Neuronal stem cell (in vitro differentiated cells): ENCODE results near the gene CDKN1B.
A peak's percentile ranks its signal among the peaks of the same experiment; 100 is the strongest.

ENCODE experiments used
- DNase-seq: peaks from one replicate; pipeline ENCODE4 v3.0.0-alpha.2; 2013; ENCODE audit warnings: low spot score
- H2AFZ ChIP-seq: one replicate; pipeline ENCODE4 v1.6.1; 2013; ENCODE audit warnings: mild to moderate bottlenecking, low read length, inconsistent platforms
- H2AK5ac ChIP-seq: 2 replicates; pipeline ENCODE4 v1.6.1; 2013; ENCODE audit warnings: low read depth, mild to moderate bottlenecking, inconsistent platforms, low read length, moderate library complexity, mixed read lengths
- H2BK120ac ChIP-seq: 2 replicates; pipeline ENCODE4 v1.6.1; 2013; ENCODE audit warnings: low read depth, mild to moderate bottlenecking, inconsistent platforms, low read length, moderate library complexity, mixed read lengths
- H2BK12ac ChIP-seq: one replicate; pipeline ENCODE4 v1.6.1; 2013; ENCODE audit warnings: low read length, inconsistent platforms
- H2BK15ac ChIP-seq: 2 replicates; pipeline ENCODE4 v1.6.1; 2013; ENCODE audit warnings: mild to moderate bottlenecking, low read length, inconsistent platforms, mixed read lengths
- H2BK5ac ChIP-seq: one replicate; pipeline ENCODE4 v1.6.1; 2013; ENCODE audit warnings: inconsistent platforms, mild to moderate bottlenecking, low read length, moderate library complexity
- H3K14ac ChIP-seq: one replicate; pipeline ENCODE4 v1.6.1; 2013; ENCODE audit warnings: low read length, inconsistent platforms
- H3K18ac ChIP-seq: 2 replicates; pipeline ENCODE4 v1.6.1; 2013; ENCODE audit warnings: low read length, inconsistent platforms
- H3K23ac ChIP-seq: 2 replicates; pipeline ENCODE4 v1.6.1; 2013; ENCODE audit warnings: low read depth, mild to moderate bottlenecking, mixed read lengths, low read length, inconsistent platforms; ENCODE audit not compliant: poor library complexity
- H3K27ac ChIP-seq: replicated peaks from 3 replicates; pipeline ENCODE4 v1.5.1; 2013; ENCODE audit warnings: low read length, inconsistent platforms
- H3K27me3 ChIP-seq, 3 experiments: 2 replicates each; pipeline ENCODE4 v1.6.1; 2013; ENCODE audit warnings: low read length in 3 of 3, mild to moderate bottlenecking in 2 of 3, inconsistent platforms in 1 of 3, low read depth in 1 of 3, mixed read lengths in 1 of 3, moderate library complexity in 1 of 3; ENCODE audit not compliant: control insufficient read depth in 3 of 3, insufficient read depth in 3 of 3
- H3K36me3 ChIP-seq, 2 donors: replicated peaks in 1 of 2; 2 replicates each; pipeline ENCODE4 v1.6.1; 2013; ENCODE audit warnings: low read length in 2 of 2; ENCODE audit not compliant: control insufficient read depth in 2 of 2, insufficient read depth in 2 of 2
- H3K4ac ChIP-seq: 2 replicates; pipeline ENCODE4 v1.6.1; 2013; ENCODE audit warnings: inconsistent platforms, mild to moderate bottlenecking, low read length, moderate library complexity
- H3K4me1 ChIP-seq, 2 donors: 1 replicate in 1 of 2; 2 replicates in 1 of 2; pipeline ENCODE4 v1.6.1; 2013; ENCODE audit warnings: low read length in 2 of 2, low read depth in 1 of 2; ENCODE audit not compliant: control insufficient read depth in 2 of 2, insufficient read depth in 1 of 2
- H3K4me2 ChIP-seq: one replicate; pipeline ENCODE4 v1.6.1; 2013; ENCODE audit warnings: mild to moderate bottlenecking, low read length, inconsistent platforms; ENCODE audit not compliant: insufficient read depth, poor library complexity, severe bottlenecking
- H3K4me3 ChIP-seq, 2 donors: 2 replicates each; pipeline ENCODE4 v1.5.1; 2013; ENCODE audit warnings: low read length in 2 of 2, mild to moderate bottlenecking in 2 of 2, inconsistent platforms in 1 of 2, moderate library complexity in 1 of 2
- H3K79me1 ChIP-seq: one replicate; pipeline ENCODE4 v1.6.1; 2013; ENCODE audit warnings: low read depth, mild to moderate bottlenecking, inconsistent platforms, low read length, moderate library complexity
- H3K9ac ChIP-seq: one replicate; pipeline ENCODE4 v1.6.1; 2013; ENCODE audit warnings: mild to moderate bottlenecking, low read depth, low read length, inconsistent platforms; ENCODE audit not compliant: poor library complexity
- H3K9me3 ChIP-seq, 2 donors: replicated peaks in 1 of 2; 2 replicates each; pipeline versions ENCODE3 to v1.6.1; 2013; ENCODE audit warnings: low read length in 2 of 2, mild to moderate bottlenecking in 2 of 2, inconsistent platforms in 1 of 2, low read depth in 1 of 2, mixed read lengths in 1 of 2, moderate library complexity in 1 of 2; ENCODE audit not compliant: control insufficient read depth in 2 of 2, insufficient read depth in 1 of 2
- H4K8ac ChIP-seq: one replicate; pipeline ENCODE4 v1.6.1; 2013; ENCODE audit warnings: low read depth, mild to moderate bottlenecking, inconsistent platforms, low read length, moderate library complexity
- H4K91ac ChIP-seq: one replicate; pipeline ENCODE4 v1.6.1; 2013; ENCODE audit warnings: low read length, low read depth, mild to moderate bottlenecking, inconsistent platforms; ENCODE audit not compliant: poor library complexity
- WGBS, 2 donors: extraction: QIAGEN DNeasy Blood & Tissue Kit; methylation state at CpG; one replicate each; pipeline ENCODE4 v1.1.7; 2013; ENCODE audit warnings: missing lambda C conversion rate in 2 of 2, mixed read lengths in 1 of 2; ENCODE audit not compliant: insufficient read length in 2 of 2, insufficient replicate concordance in 1 of 2; ENCODE audit errors: extremely low coverage in 2 of 2; 5-methylcytosine and 5-hydroxymethylcytosine counted together

CDKN1B gene

DNA sequence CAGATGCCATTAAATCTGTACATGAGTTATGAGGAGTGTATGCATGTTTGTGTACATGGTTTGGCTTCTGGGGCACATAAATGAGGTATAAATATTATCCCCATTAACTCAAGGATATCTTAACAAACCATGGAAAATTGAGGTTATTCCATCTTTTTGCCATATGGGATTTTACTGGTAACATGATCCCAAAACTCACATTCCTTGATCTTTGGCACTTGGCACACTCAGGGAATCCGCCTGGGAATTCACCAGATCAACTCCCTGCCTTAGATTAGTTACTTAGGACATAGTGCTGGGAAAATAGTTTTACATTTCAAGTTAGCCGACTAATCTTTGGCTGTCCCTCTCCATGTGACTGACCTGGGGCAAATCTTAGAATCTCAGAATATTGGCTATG, 16.9 kb downstream of the CDKN1B start:
- H2BK120ac ChIP-seq = no peak overlapping the region

GRCh38 chr12:12734561-12735071, 17.4 kb downstream of the CDKN1B start:
- Histone ChIP-seq H3K23ac (no peak overlapping the region), H2AK5ac (no peak overlapping the region), H3K4me1 (peaks cover 12 to 13% of the 10 kb centered on the region in 2 donors), H3K4ac (no peak overlapping the region), H3K4me2 (no peak overlapping the region), H4K8ac (no peak overlapping the region), H3K9ac (no peak overlapping the region), H4K91ac (no peak overlapping the region), H2BK15ac (no peak overlapping the region), H2BK12ac (no peak overlapping the region), H2AFZ (peak overlapping the region; percentile 56), H2BK5ac (no peak overlapping the region), H3K36me3 (peaks cover 0 to 8% of the 10 kb centered on the region in 2 donors), H3K14ac (no peak overlapping the region), H3K27me3 (no peaks in the 10 kb centered on the region), H3K79me1 (peaks cover 4% of the 10 kb centered on the region), H3K4me3 (no peak overlapping the region), H3K27ac (no peak overlapping the region), H2BK120ac (no peak overlapping the region), H3K18ac (no peak overlapping the region), H3K9me3 (peaks cover 0 to 4% of the 10 kb centered on the region in 2 donors)
- no CpG with 5 or more reads among the region's 8 CpGs for WGBS, 2 donors
- no peak for DNase-seq

More for the DNA sequence above, 16.9 kb downstream of the CDKN1B start:
- Histone ChIP-seq H3K14ac (no peak overlapping the region), H3K36me3 (peaks cover 0 to 8% of the 10 kb centered on the region in 2 donors), H3K4me1 (peaks cover 10 to 13% of the 10 kb centered on the region in 2 donors), H3K4me3 (no peak overlapping the region), H2BK15ac (no peak overlapping the region), H3K9ac (no peak overlapping the region), H2BK12ac (no peak overlapping the region), H2BK5ac (no peak overlapping the region), H3K27ac (no peak overlapping the region), H3K9me3 (peaks cover 0 to 4% of the 10 kb centered on the region in 2 donors), H3K23ac (no peak overlapping the region), H3K18ac (no peak overlapping the region), H2AK5ac (no peak overlapping the region), H4K91ac (no peak overlapping the region), H3K4ac (no peak overlapping the region), H3K27me3 (no peaks in the 10 kb centered on the region), H4K8ac (no peak overlapping the region), H3K4me2 (no peak overlapping the region), H2AFZ (no peak overlapping the region), H3K79me1 (peaks cover 4% of the 10 kb centered on the region)
- DNase-seq = no peak
- WGBS, 2 donors = no CpG with 5 or more reads among the region's 2 CpGs

GRCh38 chr12:12735301-12735700, 18.1 kb downstream of the CDKN1B start:
- Histone ChIP-seq H3K23ac (no peak overlapping the region), H2BK120ac (no peak overlapping the region), H3K14ac (no peak overlapping the region), H3K4me3 (no peak overlapping the region), H3K36me3 (peaks cover 0 to 8% of the 10 kb centered on the region in 2 donors), H3K27ac (no peak overlapping the region), H4K91ac (no peak overlapping the region), H3K4me2 (no peak overlapping the region), H3K27me3 (no peaks in the 10 kb centered on the region), H2BK15ac (no peak overlapping the region), H3K9me3 (peaks cover 0 to 4% of the 10 kb centered on the region in 2 donors), H2AK5ac (no peak overlapping the region), H3K4me1 (peaks cover 12 to 13% of the 10 kb centered on the region in 2 donors), H2BK12ac (no peak overlapping the region), H3K79me1 (no peaks in the 10 kb centered on the region), H3K4ac (no peak overlapping the region), H4K8ac (no peak overlapping the region), H2AFZ (no peak overlapping the region), H3K18ac (no peak overlapping the region), H3K9ac (no peak overlapping the region), H2BK5ac (no peak overlapping the region)
- WGBS, 2 donors = no CpG with 5 or more reads among the region's 1 CpG
- no peak for DNase-seq

DNA sequence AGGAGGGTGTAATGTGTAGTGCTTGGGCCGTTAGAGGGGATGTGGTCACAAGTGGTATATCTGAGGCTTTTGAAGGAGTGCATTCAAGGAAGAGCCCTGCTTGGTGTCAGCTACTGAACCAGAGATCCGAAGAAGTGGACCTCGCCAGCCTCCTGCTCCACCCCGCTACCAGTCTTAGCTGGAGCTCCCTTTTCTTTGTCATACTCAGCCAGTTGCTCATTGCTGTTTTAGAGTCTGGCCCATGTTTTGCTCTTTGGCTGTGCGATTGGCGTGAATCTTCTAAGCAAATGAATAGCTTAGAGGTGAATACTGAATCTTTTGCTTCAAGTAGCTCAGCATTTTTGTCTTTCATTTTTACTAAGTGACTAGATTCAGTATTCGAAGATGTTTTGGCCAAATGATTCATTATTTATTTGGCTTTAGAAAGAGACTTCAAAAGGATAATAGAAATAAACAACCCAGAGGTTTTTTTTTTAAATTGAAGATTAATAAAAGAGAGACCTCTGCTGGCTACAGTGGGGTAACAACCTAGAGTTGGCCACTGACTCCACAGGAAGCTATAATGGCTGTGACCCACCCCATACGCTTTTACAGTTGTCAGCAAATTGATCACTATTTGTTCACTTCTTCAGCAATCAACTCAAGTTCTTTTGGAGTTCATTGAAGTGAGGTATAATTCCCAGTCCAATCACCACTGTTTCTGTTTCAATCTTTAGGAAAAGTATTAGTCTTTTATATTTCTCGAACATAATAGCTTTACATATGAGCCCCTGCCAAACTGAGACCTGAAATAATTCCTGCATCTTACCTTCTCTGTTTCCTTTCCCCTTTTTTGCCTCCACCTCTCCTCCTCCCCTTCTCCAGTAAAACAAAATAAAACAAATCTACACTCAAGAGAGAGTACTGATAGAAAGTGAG, 19.9 kb downstream of the CDKN1B start:
- no peak overlapping the region for H3K4me3 ChIP-seq
- no peaks in the 10 kb centered on the region for H3K79me1 ChIP-seq
- peaks cover 12 to 13% of the 10 kb centered on the region in 2 donors for H3K4me1 ChIP-seq
- H3K9ac ChIP-seq = no peak overlapping the region
- H3K23ac ChIP-seq = no peak overlapping the region
- no peak overlapping the region for H2BK15ac ChIP-seq
- H2AFZ ChIP-seq = peak overlapping the region; percentile 57
- H4K8ac ChIP-seq = no peak overlapping the region
- no peaks in the 10 kb centered on the region for H3K27me3 ChIP-seq
- no peak overlapping the region for H4K91ac ChIP-seq
- H3K18ac ChIP-seq = no peak overlapping the region
- H3K9me3 ChIP-seq = peaks cover 0 to 4% of the 10 kb centered on the region in 2 donors
- H2BK120ac ChIP-seq = no peak overlapping the region
- DNase-seq = no peak
- H2BK12ac ChIP-seq = no peak overlapping the region
- H3K4me2 ChIP-seq = no peak overlapping the region
- H3K14ac ChIP-seq = no peak overlapping the region
- peaks cover 0 to 2% of the 10 kb centered on the region in 2 donors for H3K36me3 ChIP-seq
- peak overlapping the region; percentile 67 for H3K27ac ChIP-seq
- H3K4ac ChIP-seq = no peak overlapping the region
- no peak overlapping the region for H2AK5ac ChIP-seq
- no peak overlapping the region for H2BK5ac ChIP-seq
- no CpG with 5 or more reads among the region's 9 CpGs for WGBS, 2 donors
